Muscle layer of colon (tissue), 2 donors: ENCODE results near the gene CFAP69.

Source experiments
- H3K27ac ChIP-seq: one replicate; pipeline ENCODE4 v1.7.0; 2013; ENCODE audit warnings: low read depth, mild to moderate bottlenecking, low read length, moderate library complexity
- H3K27me3 ChIP-seq, 2 donors: one replicate each; pipeline ENCODE4 v1.7.0; 2013; ENCODE audit warnings: low read length in 2 of 2, mild to moderate bottlenecking in 2 of 2; ENCODE audit not compliant: insufficient read depth in 2 of 2, control insufficient read depth in 1 of 2
- H3K36me3 ChIP-seq: one replicate; pipeline ENCODE4 v1.7.0; 2013; ENCODE audit warnings: mild to moderate bottlenecking, low read length; ENCODE audit not compliant: insufficient read depth
- H3K4me1 ChIP-seq: one replicate; pipeline ENCODE4 v1.7.0; 2013; ENCODE audit warnings: mild to moderate bottlenecking, low read length; ENCODE audit not compliant: insufficient read depth
- H3K4me3 ChIP-seq, 2 donors: one replicate each; pipeline ENCODE4 v1.7.0; 2013; ENCODE audit warnings: low read length in 2 of 2, low read depth in 1 of 2, mild to moderate bottlenecking in 1 of 2, moderate library complexity in 1 of 2
- H3K9ac ChIP-seq: one replicate; pipeline ENCODE4 v1.7.0; 2013; ENCODE audit warnings: low read length
- H3K9me3 ChIP-seq: one replicate; pipeline ENCODE4 v1.7.0; 2013; ENCODE audit warnings: mild to moderate bottlenecking, low read length
- donor health status: abdominal sarcoma.
- donor health status: Adenocarcinoma of cecum.

Gene CFAP69

GRCh38 chr7:90216080-90216674 is 28.8 kb upstream of the CFAP69 start:
- H3K36me3 ChIP-seq, result no peaks in the 10 kb centered on the region
- H3K27me3 ChIP-seq, result no peaks in the 10 kb centered on the region
- H3K4me3 ChIP-seq, result no peak overlapping the region
- H3K27ac ChIP-seq, result no peak overlapping the region
- no peaks in the 10 kb centered on the region for H3K9me3 ChIP-seq
- no peak overlapping the region for H3K9ac ChIP-seq
- H3K4me1 ChIP-seq, result no peaks in the 10 kb centered on the region

DNA sequence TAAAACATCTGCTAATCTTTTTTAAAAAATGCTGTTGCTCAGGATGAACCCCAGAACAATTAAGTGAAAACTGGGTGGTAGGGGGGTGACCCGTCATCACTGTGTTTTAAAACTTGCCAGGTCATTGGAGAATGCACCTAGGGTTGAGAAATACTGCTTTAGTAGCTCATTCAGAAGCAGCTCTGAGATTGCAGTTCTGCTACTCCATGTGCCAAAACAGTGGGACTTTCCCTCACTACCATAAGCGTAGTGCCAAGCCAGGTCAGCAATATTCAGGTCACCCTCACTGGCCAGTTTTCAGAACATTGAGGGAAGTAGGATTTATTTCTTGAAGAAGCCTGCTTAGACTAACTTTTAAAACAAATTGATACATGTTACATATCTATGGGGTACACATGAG is 28.2 kb upstream of the CFAP69 start:
- H3K9ac ChIP-seq, result no peak overlapping the region
- H3K9me3 ChIP-seq, result no peaks in the 10 kb centered on the region
- H3K36me3 ChIP-seq, result no peaks in the 10 kb centered on the region
- H3K4me1 ChIP-seq, result no peaks in the 10 kb centered on the region
- H3K4me3 ChIP-seq, result no peak overlapping the region
- no peak overlapping the region for H3K27ac ChIP-seq
- H3K27me3 ChIP-seq, result no peaks in the 10 kb centered on the region

GRCh38 chr7:90222390-90222789 is 22.6 kb upstream of the CFAP69 start:
- no peaks in the 10 kb centered on the region for H3K27me3 ChIP-seq
- no peaks in the 10 kb centered on the region for H3K4me1 ChIP-seq
- no peak overlapping the region for H3K27ac ChIP-seq
- no peaks in the 10 kb centered on the region for H3K36me3 ChIP-seq
- H3K9me3 ChIP-seq, result no peaks in the 10 kb centered on the region
- H3K4me3 ChIP-seq, result no peak overlapping the region
- H3K9ac ChIP-seq, result no peak overlapping the region

- Histone ChIP-seq H3K9me3 (no peaks in the 10 kb centered on the region), H3K27me3 (no peaks in the 10 kb centered on the region), H3K4me3 (no peak overlapping the region), H3K4me1 (no peaks in the 10 kb centered on the region), H3K36me3 (no peaks in the 10 kb centered on the region), H3K27ac (no peak overlapping the region), H3K9ac (no peak overlapping the region)
Measured at GRCh38 chr7:90222811-90223725, 21.9 kb upstream of the CFAP69 start.

DNA sequence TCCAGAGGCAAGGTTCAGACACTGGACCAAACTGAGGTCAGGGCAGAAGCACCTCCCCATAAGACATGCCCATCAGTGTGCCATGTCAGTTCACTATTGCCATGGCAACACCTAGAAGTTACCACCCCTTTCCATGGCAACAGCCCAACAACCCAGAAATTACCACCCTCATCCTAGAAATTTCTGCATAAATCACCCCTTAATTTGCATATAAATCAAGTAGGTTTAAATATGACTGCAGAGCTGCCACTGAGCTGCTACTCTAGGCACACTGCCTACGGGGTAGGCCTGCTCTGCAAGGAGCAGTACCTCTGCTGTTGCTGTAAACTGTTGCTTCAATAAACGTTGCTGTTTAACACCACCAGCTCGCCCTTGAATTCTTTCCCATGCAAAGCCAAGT is 20.8 kb upstream of the CFAP69 start:
- Histone ChIP-seq H3K9ac (no peak overlapping the region), H3K36me3 (no peaks in the 10 kb centered on the region), H3K9me3 (no peaks in the 10 kb centered on the region), H3K4me3 (no peak overlapping the region), H3K27ac (no peak overlapping the region), H3K27me3 (no peaks in the 10 kb centered on the region), H3K4me1 (no peaks in the 10 kb centered on the region)

GRCh38 chr7:90225181-90225580 is 19.8 kb upstream of the CFAP69 start:
- H3K27me3 ChIP-seq, result no peaks in the 10 kb centered on the region
- no peak overlapping the region for H3K4me3 ChIP-seq
- H3K4me1 ChIP-seq, result no peaks in the 10 kb centered on the region
- no peak overlapping the region for H3K9ac ChIP-seq
- H3K27ac ChIP-seq, result no peak overlapping the region
- H3K9me3 ChIP-seq, result no peaks in the 10 kb centered on the region
- peaks cover 4% of the 10 kb centered on the region for H3K36me3 ChIP-seq

- H3K36me3 ChIP-seq, result peaks cover 4% of the 10 kb centered on the region
- H3K27me3 ChIP-seq, result no peaks in the 10 kb centered on the region
- H3K9ac ChIP-seq, result no peak overlapping the region
- H3K9me3 ChIP-seq, result no peaks in the 10 kb centered on the region
- H3K27ac ChIP-seq, result no peak overlapping the region
- H3K4me3 ChIP-seq, result no peak overlapping the region
- H3K4me1 ChIP-seq, result no peaks in the 10 kb centered on the region
Measured at GRCh38 chr7:90225601-90226000, 19.4 kb upstream of the CFAP69 start.

- H3K9ac ChIP-seq, result no peak overlapping the region
- H3K27ac ChIP-seq, result no peak overlapping the region
- no peak overlapping the region for H3K4me3 ChIP-seq
- H3K4me1 ChIP-seq, result peaks cover under 1% of the 10 kb centered on the region
- H3K36me3 ChIP-seq, result peaks cover 4% of the 10 kb centered on the region
- H3K9me3 ChIP-seq, result no peaks in the 10 kb centered on the region
- no peaks in the 10 kb centered on the region for H3K27me3 ChIP-seq
Measured at GRCh38 chr7:90227259-90227658, 17.7 kb upstream of the CFAP69 start.

GRCh38 chr7:90229682-90230081 is 15.3 kb upstream of the CFAP69 start:
- H3K9ac ChIP-seq, result no peak overlapping the region
- no peak overlapping the region for H3K27ac ChIP-seq
- H3K4me3 ChIP-seq, result no peak overlapping the region
- no peaks in the 10 kb centered on the region for H3K9me3 ChIP-seq
- no peaks in the 10 kb centered on the region for H3K27me3 ChIP-seq
- peaks cover 4% of the 10 kb centered on the region for H3K36me3 ChIP-seq
- H3K4me1 ChIP-seq, result peaks cover 3% of the 10 kb centered on the region

DNA sequence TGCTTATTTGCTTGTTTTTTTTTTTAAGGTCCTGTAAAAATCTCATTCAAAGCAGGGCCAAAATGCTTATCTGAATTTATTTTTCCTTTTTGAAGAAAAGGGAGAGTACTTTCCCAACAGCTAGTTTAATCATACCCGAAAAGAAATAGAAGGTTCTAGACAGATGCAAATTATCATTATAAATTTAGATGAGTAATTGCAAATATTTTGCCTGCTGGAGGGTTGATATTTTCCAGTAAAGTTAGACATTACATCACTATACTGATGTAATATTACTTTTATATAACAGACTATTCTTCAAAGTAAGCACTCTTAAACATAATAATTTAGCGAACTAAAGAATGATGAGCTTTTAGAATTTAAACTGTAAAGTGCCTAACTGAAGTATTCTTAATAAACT is 14.1 kb upstream of the CFAP69 start:
- no peak overlapping the region for H3K9ac ChIP-seq
- H3K27me3 ChIP-seq, result no peaks in the 10 kb centered on the region
- no peak overlapping the region for H3K27ac ChIP-seq
- H3K4me1 ChIP-seq, result peaks cover 3% of the 10 kb centered on the region
- no peak overlapping the region for H3K4me3 ChIP-seq
- no peaks in the 10 kb centered on the region for H3K9me3 ChIP-seq
- H3K36me3 ChIP-seq, result peaks cover 4% of the 10 kb centered on the region

DNA sequence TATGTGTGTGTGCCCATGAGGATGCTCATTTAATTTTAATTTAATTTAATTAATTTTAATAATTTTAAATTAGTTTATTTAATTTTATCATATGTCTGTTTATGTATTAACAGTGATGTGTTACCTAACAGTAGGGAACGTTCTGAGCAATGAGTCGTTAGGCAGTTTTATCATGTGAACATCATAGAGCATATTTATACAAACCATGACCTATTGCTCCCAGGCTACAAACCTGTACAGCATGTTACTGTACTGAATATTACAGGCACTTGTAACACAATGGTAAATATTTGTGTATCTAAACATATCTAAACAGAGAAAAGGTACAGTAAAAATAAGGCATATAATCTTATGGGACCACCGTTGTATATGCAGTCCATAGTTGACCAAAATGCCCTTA is 13.7 kb upstream of the CFAP69 start:
- no peaks in the 10 kb centered on the region for H3K27me3 ChIP-seq
- no peaks in the 10 kb centered on the region for H3K9me3 ChIP-seq
- peaks cover 4% of the 10 kb centered on the region for H3K36me3 ChIP-seq

DNA sequence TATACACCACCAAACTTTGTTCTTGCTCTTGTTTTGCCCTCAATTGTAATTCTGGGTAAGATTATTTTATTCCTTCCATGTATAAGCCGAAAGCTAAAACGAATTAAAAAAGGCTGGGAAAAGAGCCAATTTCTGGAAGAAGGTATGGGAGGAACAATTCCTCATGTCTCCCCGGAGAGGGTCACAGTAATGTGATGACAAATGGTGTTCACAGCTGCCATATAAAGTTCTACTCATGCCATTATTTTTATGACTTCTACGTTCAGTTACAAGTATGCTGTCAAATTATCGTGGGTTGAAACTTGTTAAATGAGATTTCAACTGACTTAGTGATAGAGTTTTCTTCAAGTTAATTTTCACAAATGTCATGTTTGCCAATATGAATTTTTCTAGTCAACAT is 12.5 kb upstream of the CFAP69 start:
- Histone ChIP-seq H3K4me3 (no peak overlapping the region), H3K27me3 (no peaks in the 10 kb centered on the region), H3K9me3 (no peaks in the 10 kb centered on the region), H3K4me1 (peaks cover 3% of the 10 kb centered on the region), H3K9ac (no peak overlapping the region), H3K27ac (no peak overlapping the region), H3K36me3 (peaks cover 4% of the 10 kb centered on the region)

More for the DNA sequence above, 13.7 kb upstream of the CFAP69 start:
- Histone ChIP-seq H3K9ac (no peak overlapping the region), H3K27ac (no peak overlapping the region), H3K4me1 (peaks cover 3% of the 10 kb centered on the region), H3K4me3 (no peak overlapping the region)
